A549 (cell line): ENCODE measurements around the gene PLLP.

Experiments used
- CHD4 ChIP-seq: fragments of 200-600 bp; sonication (generic); IDR thresholded peaks from 2 replicates; pipeline ENCODE4 v1.6.1; 2016; ENCODE audit warnings: antibody characterized with exemption, mild to moderate bottlenecking, borderline replicate concordance
- MAZ ChIP-seq: fragments of 150-350 bp; IDR thresholded peaks from 2 replicates; pipeline ENCODE4 v1.6.1; 2014; ENCODE audit warnings: antibody characterized with exemption, low read depth, low read length, borderline replicate concordance
- MYC ChIP-seq: IDR thresholded peaks from 2 replicates; pipeline ENCODE4 v1.6.1; 2012; ENCODE audit warnings: mild to moderate bottlenecking, inconsistent platforms, low read length, improper control_type of control experiment, borderline replicate concordance
- NPAS2 ChIP-seq: fragments of 250-450 bp; sonication (Bioruptor Pico); IDR thresholded peaks from 2 replicates; pipeline ENCODE4 v1.8.0; 2022; ENCODE audit warnings: mild to moderate bottlenecking, moderate library complexity, borderline replicate concordance
- RFX5 ChIP-seq: fragments of 450-650 bp; IDR thresholded peaks from 2 replicates; pipeline ENCODE4 v1.7.1; 2014; ENCODE audit warnings: antibody characterized with exemption, mild to moderate bottlenecking, moderate library complexity
- TF ChIP-seq, protein P1 (sequence below): fragments of >200 bp; sonication (Bioruptor Twin); formaldehyde crosslinking; IDR thresholded peaks from 3 replicates; pipeline ENCODE4 v1.5.1; 2016
- TF ChIP-seq, protein P2 (sequence below): fragments of 450-650 bp; IDR thresholded peaks from 2 replicates; pipeline ENCODE4 v1.6.1; 2014; ENCODE audit warnings: antibody characterized with exemption
- TF ChIP-seq, protein P3 (sequence below): fragments of 200-600 bp; sonication (generic); IDR thresholded peaks from 2 replicates; pipeline ENCODE4 v1.6.1; 2016; ENCODE audit warnings: antibody characterized with exemption, mild to moderate bottlenecking, moderate library complexity

DNA sequence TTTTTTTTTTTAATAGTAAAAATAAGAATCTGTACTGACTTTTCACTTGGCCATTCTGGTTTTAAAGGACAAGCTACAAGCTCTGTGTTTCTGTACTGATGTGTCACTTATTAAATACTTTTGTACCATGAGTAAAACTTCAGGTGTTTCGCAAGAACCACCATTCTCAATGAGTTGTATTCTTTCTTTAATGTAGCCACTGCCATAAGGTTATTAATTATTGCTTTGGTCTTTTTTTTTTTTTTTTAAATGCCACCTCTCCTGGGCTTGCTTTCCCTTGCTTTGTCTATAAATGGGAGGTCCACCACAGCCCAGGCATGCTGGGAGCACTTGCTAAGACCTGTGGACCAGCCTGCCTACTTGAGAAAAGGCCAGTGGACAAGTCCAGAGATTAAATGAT is 31.0 kb downstream of the PLLP start:
- TF ChIP-seq, protein P1, sequence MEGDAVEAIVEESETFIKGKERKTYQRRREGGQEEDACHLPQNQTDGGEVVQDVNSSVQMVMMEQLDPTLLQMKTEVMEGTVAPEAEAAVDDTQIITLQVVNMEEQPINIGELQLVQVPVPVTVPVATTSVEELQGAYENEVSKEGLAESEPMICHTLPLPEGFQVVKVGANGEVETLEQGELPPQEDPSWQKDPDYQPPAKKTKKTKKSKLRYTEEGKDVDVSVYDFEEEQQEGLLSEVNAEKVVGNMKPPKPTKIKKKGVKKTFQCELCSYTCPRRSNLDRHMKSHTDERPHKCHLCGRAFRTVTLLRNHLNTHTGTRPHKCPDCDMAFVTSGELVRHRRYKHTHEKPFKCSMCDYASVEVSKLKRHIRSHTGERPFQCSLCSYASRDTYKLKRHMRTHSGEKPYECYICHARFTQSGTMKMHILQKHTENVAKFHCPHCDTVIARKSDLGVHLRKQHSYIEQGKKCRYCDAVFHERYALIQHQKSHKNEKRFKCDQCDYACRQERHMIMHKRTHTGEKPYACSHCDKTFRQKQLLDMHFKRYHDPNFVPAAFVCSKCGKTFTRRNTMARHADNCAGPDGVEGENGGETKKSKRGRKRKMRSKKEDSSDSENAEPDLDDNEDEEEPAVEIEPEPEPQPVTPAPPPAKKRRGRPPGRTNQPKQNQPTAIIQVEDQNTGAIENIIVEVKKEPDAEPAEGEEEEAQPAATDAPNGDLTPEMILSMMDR, result no peak
- TF ChIP-seq, protein P2, sequence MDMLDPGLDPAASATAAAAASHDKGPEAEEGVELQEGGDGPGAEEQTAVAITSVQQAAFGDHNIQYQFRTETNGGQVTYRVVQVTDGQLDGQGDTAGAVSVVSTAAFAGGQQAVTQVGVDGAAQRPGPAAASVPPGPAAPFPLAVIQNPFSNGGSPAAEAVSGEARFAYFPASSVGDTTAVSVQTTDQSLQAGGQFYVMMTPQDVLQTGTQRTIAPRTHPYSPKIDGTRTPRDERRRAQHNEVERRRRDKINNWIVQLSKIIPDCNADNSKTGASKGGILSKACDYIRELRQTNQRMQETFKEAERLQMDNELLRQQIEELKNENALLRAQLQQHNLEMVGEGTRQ, result no peak
- TF ChIP-seq NPAS2, result no peak
- TF ChIP-seq, protein P3, sequence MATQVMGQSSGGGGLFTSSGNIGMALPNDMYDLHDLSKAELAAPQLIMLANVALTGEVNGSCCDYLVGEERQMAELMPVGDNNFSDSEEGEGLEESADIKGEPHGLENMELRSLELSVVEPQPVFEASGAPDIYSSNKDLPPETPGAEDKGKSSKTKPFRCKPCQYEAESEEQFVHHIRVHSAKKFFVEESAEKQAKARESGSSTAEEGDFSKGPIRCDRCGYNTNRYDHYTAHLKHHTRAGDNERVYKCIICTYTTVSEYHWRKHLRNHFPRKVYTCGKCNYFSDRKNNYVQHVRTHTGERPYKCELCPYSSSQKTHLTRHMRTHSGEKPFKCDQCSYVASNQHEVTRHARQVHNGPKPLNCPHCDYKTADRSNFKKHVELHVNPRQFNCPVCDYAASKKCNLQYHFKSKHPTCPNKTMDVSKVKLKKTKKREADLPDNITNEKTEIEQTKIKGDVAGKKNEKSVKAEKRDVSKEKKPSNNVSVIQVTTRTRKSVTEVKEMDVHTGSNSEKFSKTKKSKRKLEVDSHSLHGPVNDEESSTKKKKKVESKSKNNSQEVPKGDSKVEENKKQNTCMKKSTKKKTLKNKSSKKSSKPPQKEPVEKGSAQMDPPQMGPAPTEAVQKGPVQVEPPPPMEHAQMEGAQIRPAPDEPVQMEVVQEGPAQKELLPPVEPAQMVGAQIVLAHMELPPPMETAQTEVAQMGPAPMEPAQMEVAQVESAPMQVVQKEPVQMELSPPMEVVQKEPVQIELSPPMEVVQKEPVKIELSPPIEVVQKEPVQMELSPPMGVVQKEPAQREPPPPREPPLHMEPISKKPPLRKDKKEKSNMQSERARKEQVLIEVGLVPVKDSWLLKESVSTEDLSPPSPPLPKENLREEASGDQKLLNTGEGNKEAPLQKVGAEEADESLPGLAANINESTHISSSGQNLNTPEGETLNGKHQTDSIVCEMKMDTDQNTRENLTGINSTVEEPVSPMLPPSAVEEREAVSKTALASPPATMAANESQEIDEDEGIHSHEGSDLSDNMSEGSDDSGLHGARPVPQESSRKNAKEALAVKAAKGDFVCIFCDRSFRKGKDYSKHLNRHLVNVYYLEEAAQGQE, result no peak
- TF ChIP-seq MYC, result no peak
- TF ChIP-seq MAZ, result no peak
- TF ChIP-seq RFX5, result no peak
- no peak for TF ChIP-seq CHD4
